ENCODE results near the gene C7orf57.

C7orf57 gene

DNA sequence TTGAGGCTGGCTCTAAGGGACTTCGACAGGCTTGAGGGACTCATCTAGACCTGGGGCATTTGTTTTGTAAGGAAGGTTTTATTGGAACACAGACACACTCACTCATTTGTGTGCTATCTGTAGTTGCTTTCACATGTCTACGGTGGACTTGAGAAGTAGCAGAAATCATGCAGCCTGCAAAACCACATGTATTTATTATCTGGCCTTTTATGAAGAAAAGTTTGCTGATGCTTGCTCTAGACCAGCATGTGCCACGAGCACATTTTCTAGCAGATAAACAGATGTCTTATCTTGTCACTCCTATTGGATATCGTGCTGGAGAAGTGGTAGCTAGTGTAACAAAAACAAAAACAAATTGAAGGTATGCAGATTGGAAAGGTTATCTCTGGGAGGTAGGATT lies 63.5 kb downstream of the C7orf57 start:
- Histone ChIP-seq H3K27me3 (ENCODE audit: control insufficient read depth in 1 of 2, insufficient read depth in 1 of 2, low read length in 2 of 2) (no peaks in the 10 kb centered on the region), H3K23ac (ENCODE audit: low read length in 2 of 2) (no peak overlapping the region), H2BK12ac (ENCODE audit: low read length in 2 of 2) (no peak overlapping the region), H3K14ac (ENCODE audit: low read length in 2 of 2) (no peak overlapping the region), H3K36me3 (ENCODE audit: control insufficient read depth in 1 of 2, insufficient read depth in 2 of 2, low read depth in 1 of 2, low read length in 2 of 2) (peaks cover 29 to 76% of the 10 kb centered on the region in 2 experiments), H3K9ac (ENCODE audit: low read length) (no peak overlapping the region), H3K4me3 (ENCODE audit: insufficient read depth in 1 of 2, low read depth in 1 of 2, low read length in 2 of 2) (no peak overlapping the region), H2AK5ac (ENCODE audit: low read length, severe bottlenecking) (no peak overlapping the region), H3K4me1 (ENCODE audit: control insufficient read depth, insufficient read depth, low read depth, low read length) (peaks cover 20% of the 10 kb centered on the region), H3K18ac (ENCODE audit: low read depth in 1 of 2, low read length in 2 of 2) (no peak overlapping the region), H2BK15ac (ENCODE audit: low read depth, poor library complexity, severe bottlenecking) (no peak overlapping the region), H3K9me3 (ENCODE audit: control insufficient read depth, low read length) (no peaks in the 10 kb centered on the region), H2BK5ac (ENCODE audit: low read depth, low read length, poor library complexity, severe bottlenecking) (no peak overlapping the region), H2AFZ (ENCODE audit: low read depth, low read length) (no peak overlapping the region), H2BK120ac (ENCODE audit: low read depth, low read length) (no peak overlapping the region), H4K91ac (ENCODE audit: low read length) (no peak overlapping the region), H3K4me2 (ENCODE audit: low read length, poor library complexity, severe bottlenecking) (no peak overlapping the region), H3K79me1 (replicated peaks; ENCODE audit: low read length, poor library complexity, severe bottlenecking) (peaks cover 22% of the 10 kb centered on the region), H4K8ac (ENCODE audit: low read length) (no peak overlapping the region), H3K4ac (ENCODE audit: low read depth in 1 of 2, low read length in 2 of 2) (no peak overlapping the region), H3K27ac (ENCODE audit: low read length, poor library complexity, severe bottlenecking) (no peak overlapping the region)
- 71% methylated on average over 4 of the region's 4 CpGs for WGBS
- peak; percentile 54 for DNase-seq

DNA sequence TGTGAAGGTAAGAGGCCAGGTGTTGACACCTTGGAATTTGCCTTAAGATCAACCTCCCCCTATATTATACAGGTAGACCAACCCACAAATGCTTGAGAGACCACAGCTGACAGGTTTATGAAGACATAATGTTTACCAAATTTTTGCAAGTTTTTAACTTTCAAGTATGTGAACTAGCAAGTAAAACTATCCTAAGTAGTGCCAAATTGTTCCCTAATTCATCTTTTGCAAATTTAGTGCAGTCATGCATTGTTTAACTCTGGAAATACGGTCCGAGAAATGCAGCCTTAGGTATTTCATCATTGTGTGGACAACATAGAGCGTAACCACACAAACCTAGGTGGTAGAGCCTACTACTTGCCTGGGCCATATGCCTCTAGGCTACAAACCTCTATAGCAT lies 64.4 kb downstream of the C7orf57 start:
- no peak overlapping the region for H2AFZ ChIP-seq (ENCODE audit: low read depth, low read length)

DNA sequence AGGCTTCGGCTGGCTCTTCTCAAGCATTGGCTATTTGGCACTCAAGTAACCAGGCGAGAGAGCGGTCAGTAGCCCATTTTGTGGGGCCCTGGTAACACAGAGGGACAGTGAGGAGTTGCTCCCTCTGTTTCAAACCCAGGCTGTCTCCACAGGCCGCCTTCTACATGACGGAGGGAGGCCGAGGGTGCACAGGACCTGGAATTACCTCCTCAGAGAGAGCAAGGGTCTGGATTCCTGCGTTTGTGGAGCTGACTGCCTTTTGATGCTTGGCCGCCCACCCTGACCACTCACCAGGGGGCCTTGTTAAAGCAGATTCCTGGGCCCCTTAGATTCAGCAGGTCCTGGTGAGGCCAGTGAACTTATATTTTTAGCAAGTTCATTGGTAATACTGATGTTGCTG lies 66.0 kb downstream of the C7orf57 start:
- H3K9ac ChIP-seq (ENCODE audit: low read length), result no peak overlapping the region
- DNase-seq, result no peak
- H3K4me2 ChIP-seq (ENCODE audit: low read length, poor library complexity, severe bottlenecking), result no peak overlapping the region
- no peak overlapping the region for H2BK120ac ChIP-seq (ENCODE audit: low read depth, low read length)
- H2BK15ac ChIP-seq (ENCODE audit: low read depth, poor library complexity, severe bottlenecking), result no peak overlapping the region
- no peak overlapping the region for H2BK5ac ChIP-seq (ENCODE audit: low read depth, low read length, poor library complexity, severe bottlenecking)
- no peak overlapping the region for H3K18ac ChIP-seq (ENCODE audit: low read depth in 1 of 2, low read length in 2 of 2)
- H3K4ac ChIP-seq (ENCODE audit: low read depth in 1 of 2, low read length in 2 of 2), result no peak overlapping the region
- H4K8ac ChIP-seq (ENCODE audit: low read length), result no peak overlapping the region
- H3K36me3 ChIP-seq (ENCODE audit: control insufficient read depth in 1 of 2, insufficient read depth in 2 of 2, low read depth in 1 of 2, low read length in 2 of 2), result peaks cover 32 to 84% of the 10 kb centered on the region in 2 experiments
- no peak overlapping the region for H3K14ac ChIP-seq (ENCODE audit: low read length in 2 of 2)
- H3K79me1 ChIP-seq (replicated peaks; ENCODE audit: low read length, poor library complexity, severe bottlenecking), result peaks cover 19% of the 10 kb centered on the region
- no peaks in the 10 kb centered on the region for H3K9me3 ChIP-seq (ENCODE audit: control insufficient read depth, low read length)
- WGBS, result 98% methylated on average over 8 of the region's 8 CpGs
- H2BK12ac ChIP-seq (ENCODE audit: low read length in 2 of 2), result no peak overlapping the region
- H3K4me1 ChIP-seq (ENCODE audit: control insufficient read depth, insufficient read depth, low read depth, low read length), result peaks cover 9% of the 10 kb centered on the region
- H3K27me3 ChIP-seq (ENCODE audit: control insufficient read depth in 1 of 2, insufficient read depth in 1 of 2, low read length in 2 of 2), result no peaks in the 10 kb centered on the region
- no peak overlapping the region for H2AK5ac ChIP-seq (ENCODE audit: low read length, severe bottlenecking)
- H2AFZ ChIP-seq (ENCODE audit: low read depth, low read length), result no peak overlapping the region
- no peak overlapping the region for H3K23ac ChIP-seq (ENCODE audit: low read length in 2 of 2)
- H3K4me3 ChIP-seq (ENCODE audit: insufficient read depth in 1 of 2, low read depth in 1 of 2, low read length in 2 of 2), result no peak overlapping the region
- H3K27ac ChIP-seq (ENCODE audit: low read length, poor library complexity, severe bottlenecking), result no peak overlapping the region
- H4K91ac ChIP-seq (ENCODE audit: low read length), result no peak overlapping the region

More for the DNA sequence above, 64.4 kb downstream of the C7orf57 start:
- Histone ChIP-seq H4K8ac (ENCODE audit: low read length) (no peak overlapping the region), H3K27me3 (ENCODE audit: control insufficient read depth in 1 of 2, insufficient read depth in 1 of 2, low read length in 2 of 2) (no peaks in the 10 kb centered on the region), H3K27ac (ENCODE audit: low read length, poor library complexity, severe bottlenecking) (no peak overlapping the region), H2BK12ac (ENCODE audit: low read length in 2 of 2) (no peak overlapping the region), H4K91ac (ENCODE audit: low read length) (no peak overlapping the region), H3K9ac (ENCODE audit: low read length) (no peak overlapping the region), H3K23ac (ENCODE audit: low read length in 2 of 2) (no peak overlapping the region), H2BK15ac (ENCODE audit: low read depth, poor library complexity, severe bottlenecking) (no peak overlapping the region), H2BK5ac (ENCODE audit: low read depth, low read length, poor library complexity, severe bottlenecking) (no peak overlapping the region), H2AK5ac (ENCODE audit: low read length, severe bottlenecking) (no peak overlapping the region), H3K18ac (ENCODE audit: low read depth in 1 of 2, low read length in 2 of 2) (no peak overlapping the region), H3K4me1 (ENCODE audit: control insufficient read depth, insufficient read depth, low read depth, low read length) (peaks cover 19% of the 10 kb centered on the region), H3K36me3 (ENCODE audit: control insufficient read depth in 1 of 2, insufficient read depth in 2 of 2, low read depth in 1 of 2, low read length in 2 of 2) (peaks cover 32 to 79% of the 10 kb centered on the region in 2 experiments), H3K4me2 (ENCODE audit: low read length, poor library complexity, severe bottlenecking) (no peak overlapping the region), H2BK120ac (ENCODE audit: low read depth, low read length) (no peak overlapping the region), H3K4me3 (ENCODE audit: insufficient read depth in 1 of 2, low read depth in 1 of 2, low read length in 2 of 2) (no peak overlapping the region), H3K4ac (ENCODE audit: low read depth in 1 of 2, low read length in 2 of 2) (no peak overlapping the region), H3K9me3 (ENCODE audit: control insufficient read depth, low read length) (no peaks in the 10 kb centered on the region), H3K79me1 (replicated peaks; ENCODE audit: low read length, poor library complexity, severe bottlenecking) (peaks cover 24% of the 10 kb centered on the region), H3K14ac (ENCODE audit: low read length in 2 of 2) (no peak overlapping the region)
- 98% methylated on average over 3 of the region's 3 CpGs for WGBS
- no peak for DNase-seq

DNA sequence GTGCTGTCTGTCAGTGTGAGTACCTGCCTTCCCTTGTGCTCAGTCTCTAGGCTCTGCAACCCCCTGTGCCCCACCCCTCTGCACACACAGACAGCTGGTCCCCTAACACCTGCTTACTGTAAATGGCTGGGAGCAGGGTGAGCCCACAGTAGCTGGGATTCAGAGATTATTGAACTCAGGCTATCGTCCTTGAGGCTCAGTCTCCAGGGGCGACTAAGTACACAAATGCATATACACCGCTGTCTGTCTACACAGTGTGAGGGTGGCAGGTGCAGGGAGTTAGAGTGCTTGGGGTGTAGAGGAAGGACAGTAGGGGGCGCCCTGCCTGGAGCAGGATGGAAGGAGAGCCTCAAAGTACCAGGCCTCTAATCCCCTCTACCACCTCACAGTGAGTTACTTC lies 66.6 kb downstream of the C7orf57 start:
- H3K4me3 ChIP-seq (ENCODE audit: insufficient read depth in 1 of 2, low read depth in 1 of 2, low read length in 2 of 2), result no peak overlapping the region
- H3K14ac ChIP-seq (ENCODE audit: low read length in 2 of 2), result no peak overlapping the region
- H2BK120ac ChIP-seq (ENCODE audit: low read depth, low read length), result no peak overlapping the region
- peaks cover 17% of the 10 kb centered on the region for H3K79me1 ChIP-seq (replicated peaks; ENCODE audit: low read length, poor library complexity, severe bottlenecking)
- H3K36me3 ChIP-seq (ENCODE audit: control insufficient read depth in 1 of 2, insufficient read depth in 2 of 2, low read depth in 1 of 2, low read length in 2 of 2), result peaks cover 36 to 89% of the 10 kb centered on the region in 2 experiments
- no peak overlapping the region for H2AK5ac ChIP-seq (ENCODE audit: low read length, severe bottlenecking)
- H2BK12ac ChIP-seq (ENCODE audit: low read length in 2 of 2), result no peak overlapping the region
- H3K23ac ChIP-seq (ENCODE audit: low read length in 2 of 2), result no peak overlapping the region
- H3K4me1 ChIP-seq (ENCODE audit: control insufficient read depth, insufficient read depth, low read depth, low read length), result peaks cover 9% of the 10 kb centered on the region
- no peak overlapping the region for H3K9ac ChIP-seq (ENCODE audit: low read length)
- H2BK5ac ChIP-seq (ENCODE audit: low read depth, low read length, poor library complexity, severe bottlenecking), result no peak overlapping the region
- H3K9me3 ChIP-seq (ENCODE audit: control insufficient read depth, low read length), result no peaks in the 10 kb centered on the region
- H2AFZ ChIP-seq (ENCODE audit: low read depth, low read length), result no peak overlapping the region
- no peak overlapping the region for H2BK15ac ChIP-seq (ENCODE audit: low read depth, poor library complexity, severe bottlenecking)
- WGBS, result 89% methylated on average over 3 of the region's 4 CpGs
- H3K4me2 ChIP-seq (ENCODE audit: low read length, poor library complexity, severe bottlenecking), result no peak overlapping the region
- H3K4ac ChIP-seq (ENCODE audit: low read depth in 1 of 2, low read length in 2 of 2), result no peak overlapping the region
- no peak overlapping the region for H4K91ac ChIP-seq (ENCODE audit: low read length)
- no peaks in the 10 kb centered on the region for H3K27me3 ChIP-seq (ENCODE audit: control insufficient read depth in 1 of 2, insufficient read depth in 1 of 2, low read length in 2 of 2)
- DNase-seq, result no peak
- H3K18ac ChIP-seq (ENCODE audit: low read depth in 1 of 2, low read length in 2 of 2), result no peak overlapping the region
- no peak overlapping the region for H4K8ac ChIP-seq (ENCODE audit: low read length)
- no peak overlapping the region for H3K27ac ChIP-seq (ENCODE audit: low read length, poor library complexity, severe bottlenecking)
